ENCODE data around the gene CDH4.

The CDH4 gene

DNA sequence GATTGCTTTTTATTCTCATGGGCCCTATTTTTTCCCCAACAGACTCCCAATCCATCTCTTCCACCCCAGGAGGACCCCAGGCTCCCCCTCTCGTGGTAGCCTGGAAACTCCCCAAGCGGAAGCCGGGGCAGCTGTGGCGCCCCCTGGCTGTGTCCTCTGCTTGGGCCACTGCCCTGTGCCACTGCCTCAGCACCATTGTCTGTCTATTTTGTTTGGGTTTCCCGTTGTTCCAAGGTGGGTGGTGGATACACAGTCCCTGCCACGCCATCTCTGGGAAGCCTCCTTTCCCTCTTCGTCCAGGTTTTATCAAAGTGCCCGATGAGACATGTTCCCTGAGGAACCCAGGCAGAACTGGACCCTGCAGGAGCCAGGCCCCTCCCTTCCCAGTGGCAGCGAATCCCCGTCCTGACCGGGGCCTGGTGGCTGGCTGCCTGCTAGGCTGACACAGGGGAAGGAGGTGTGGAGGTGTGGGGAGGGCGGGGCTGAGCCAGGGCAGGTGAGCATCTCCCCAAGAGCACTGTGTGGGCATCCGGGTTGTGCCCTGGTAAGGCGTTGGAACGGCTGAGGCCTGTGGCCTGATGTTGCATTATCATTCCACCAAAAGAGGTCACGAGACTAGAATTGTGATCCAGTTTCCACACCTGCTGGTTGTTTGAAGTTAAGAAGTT lies 228.2 kb downstream of the CDH4 start:
- no peak for TF ChIP-seq GABPA (IDR thresholded peaks at IDR 0.05; ENCODE audit: low read depth)
- TF ChIP-seq SPI1 (IDR thresholded peaks at IDR 0.05; ENCODE audit: borderline replicate concordance, low read depth), result no peak
- TF ChIP-seq POLR2AphosphoS5 (IDR thresholded peaks at IDR 0.05; ENCODE audit: low read depth), result no peak
- TF ChIP-seq CTCF (IDR thresholded peaks at IDR 0.05; ENCODE audit: insufficient read depth, low read length), result no peak
- TF ChIP-seq REST (IDR thresholded peaks at IDR 0.05; ENCODE audit: insufficient replicate concordance, low read depth), result no peak

GRCh38 chr20:61482056-61482887 lies 230.2 kb downstream of the CDH4 start:
- DNase-seq (ENCODE audit: low read depth in 1 of 2, low spot score in 1 of 2), result no peak
- Histone ChIP-seq H3K27me3 (ENCODE audit: insufficient read depth, poor library complexity, severe bottlenecking) (no peaks in the 10 kb centered on the region), H3K27ac (replicated peaks) (no peak overlapping the region), H3K4me3 (replicated peaks; ENCODE audit: insufficient read depth, low read length) (no peak overlapping the region)
- TF ChIP-seq REST (IDR thresholded peaks at IDR 0.05; ENCODE audit: insufficient replicate concordance, low read depth) (no peak), GABPA (IDR thresholded peaks at IDR 0.05; ENCODE audit: low read depth) (no peak), CTCF (IDR thresholded peaks at IDR 0.05; ENCODE audit: insufficient read depth, low read length) (no peak), SPI1 (IDR thresholded peaks at IDR 0.05; ENCODE audit: borderline replicate concordance, low read depth) (no peak), POLR2AphosphoS5 (IDR thresholded peaks at IDR 0.05; ENCODE audit: low read depth) (no peak)

More for the DNA sequence above, 228.2 kb downstream of the CDH4 start:
- Histone ChIP-seq H3K27me3 (ENCODE audit: insufficient read depth, poor library complexity, severe bottlenecking) (no peaks in the 10 kb centered on the region), H3K27ac (replicated peaks) (no peak overlapping the region), H3K4me3 (replicated peaks; ENCODE audit: insufficient read depth, low read length) (no peak overlapping the region)
- DNase-seq (ENCODE audit: low read depth in 1 of 2, low spot score in 1 of 2), result no peak

GRCh38 chr20:61482901-61483300 lies 230.8 kb downstream of the CDH4 start:
- no peak for DNase-seq (ENCODE audit: low read depth in 1 of 2, low spot score in 1 of 2)
- H3K4me3 ChIP-seq (replicated peaks; ENCODE audit: insufficient read depth, low read length), result no peak overlapping the region
- no peaks in the 10 kb centered on the region for H3K27me3 ChIP-seq (ENCODE audit: insufficient read depth, poor library complexity, severe bottlenecking)
- H3K27ac ChIP-seq (replicated peaks), result no peak overlapping the region
- TF ChIP-seq POLR2AphosphoS5 (IDR thresholded peaks at IDR 0.05; ENCODE audit: low read depth), result no peak
- TF ChIP-seq REST (IDR thresholded peaks at IDR 0.05; ENCODE audit: insufficient replicate concordance, low read depth), result no peak
- TF ChIP-seq CTCF (IDR thresholded peaks at IDR 0.05; ENCODE audit: insufficient read depth, low read length), result no peak
- no peak for TF ChIP-seq SPI1 (IDR thresholded peaks at IDR 0.05; ENCODE audit: borderline replicate concordance, low read depth)
- no peak for TF ChIP-seq GABPA (IDR thresholded peaks at IDR 0.05; ENCODE audit: low read depth)
